OCI-LY1 (cell line): ENCODE measurements around the gene PPP4R1.

Experiments used
- CTCF ChIP-seq: fragments of 200-600 bp; sonication (generic), shearing (Covaris generic); IDR thresholded peaks from 2 replicates; pipeline ENCODE4 v1.5.1; 2017; ENCODE audit warnings: mild to moderate bottlenecking, antibody characterized with exemption, low read length, moderate library complexity, mixed read lengths
- EZH2 ChIP-seq: fragments of 200-600 bp; sonication (generic), shearing (Covaris generic); IDR thresholded peaks from 2 replicates; pipeline ENCODE4 v1.8.0; 2017; ENCODE audit warnings: borderline replicate concordance, mixed run types, mild to moderate bottlenecking, antibody characterized with exemption, low read length, moderate library complexity, mixed read lengths

DNA sequence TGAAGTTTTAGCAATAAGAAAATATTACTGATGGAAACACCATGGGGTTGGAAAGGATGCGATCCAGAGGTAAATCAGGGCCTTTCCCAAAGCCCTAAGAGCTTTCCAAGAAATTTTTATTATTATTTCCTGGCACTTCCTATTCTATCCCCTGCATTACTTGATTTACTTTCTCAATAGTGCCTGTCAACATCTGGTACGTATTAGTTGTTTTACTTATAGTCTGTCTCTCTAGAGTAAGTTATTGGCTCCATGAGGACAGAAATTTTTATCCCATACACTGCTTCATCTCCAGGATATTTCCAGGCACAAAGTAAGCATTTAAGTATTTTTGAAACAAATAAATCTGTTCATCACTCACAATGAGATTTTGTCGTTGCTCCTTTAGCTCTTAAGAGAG is 18.1 kb downstream of the PPP4R1 start:
- TF ChIP-seq CTCF = no peak
- TF ChIP-seq EZH2 = no peak
